Skeletal muscle tissue (tissue), 4 donors: ENCODE results near the gene HPCAL4. TPM values are rescaled to one million over a fixed set of nuclear protein-coding genes. Genes with fewer than 3 reads are reported as not detected.

Source experiments
- H3K27ac ChIP-seq: one replicate; pipeline ENCODE4 v1.7.0; 2013; ENCODE audit warnings: mild to moderate bottlenecking, low read depth, low read length, inconsistent platforms
- H3K27me3 ChIP-seq, 3 donors: one replicate each; pipeline ENCODE4 v1.7.0; 2013; ENCODE audit warnings: low read length in 3 of 3; ENCODE audit not compliant: control insufficient read depth in 3 of 3, insufficient read depth in 3 of 3
- H3K36me3 ChIP-seq, 3 donors: one replicate each; pipeline ENCODE4 v1.7.0; 2013; ENCODE audit warnings: low read length in 3 of 3; ENCODE audit not compliant: control insufficient read depth in 3 of 3, insufficient read depth in 3 of 3
- H3K4me1 ChIP-seq, 3 donors: one replicate each; pipeline ENCODE4 v1.7.0; 2013; ENCODE audit warnings: low read length in 3 of 3, mild to moderate bottlenecking in 3 of 3; ENCODE audit not compliant: control insufficient read depth in 3 of 3, insufficient read depth in 3 of 3
- H3K4me3 ChIP-seq, 3 donors: one replicate each; pipeline ENCODE4 v1.7.0; 2013; ENCODE audit warnings: low read length in 3 of 3
- H3K9ac ChIP-seq, 3 donors: one replicate each; pipeline ENCODE4 v1.7.0; 2013; ENCODE audit warnings: low read length in 3 of 3, mild to moderate bottlenecking in 3 of 3, moderate library complexity in 2 of 3, low read depth in 1 of 3
- H3K9me3 ChIP-seq, 3 donors: one replicate each; pipeline ENCODE4 v1.7.0; 2013; ENCODE audit warnings: low read length in 3 of 3; ENCODE audit not compliant: control insufficient read depth in 3 of 3
- total RNA-seq: library from RNA; depleted of rRNA; stranded (reverse); fragments of >200 nt; gene quantifications from one replicate; pipeline ENCODE4 v1.2.3, GENCODE V29; 2014
- donor health status: Osteomylitis.

Gene HPCAL4
- total RNA-seq, 1 donor from 2014 or later, result 0.52 TPM

DNA sequence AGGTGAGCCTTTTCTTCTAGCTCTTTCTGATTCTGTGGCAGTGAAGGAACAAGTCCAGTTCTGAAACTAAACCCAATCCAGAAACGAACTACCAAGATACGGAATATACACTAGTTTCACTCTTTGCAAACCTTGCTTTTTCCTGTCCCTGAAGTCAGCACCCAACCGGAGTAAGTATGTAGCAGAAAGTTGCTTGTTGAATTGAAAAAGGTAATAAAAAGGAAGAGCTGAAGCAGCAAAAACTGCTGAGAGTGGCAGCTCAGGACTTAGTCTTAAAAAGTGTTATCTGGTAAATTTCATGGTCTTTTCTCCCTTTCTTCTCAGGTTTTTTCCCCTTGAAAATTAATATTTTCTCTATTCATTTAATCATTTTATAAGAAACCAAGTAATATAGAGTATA lies 9.9 kb downstream of the HPCAL4 start:
- Histone ChIP-seq H3K9me3 (no peaks in the 10 kb centered on the region), H3K9ac (no peak overlapping the region), H3K27ac (no peak overlapping the region), H3K4me1 (peaks cover 6 to 12% (median 11%) of the 10 kb centered on the region in 3 donors), H3K4me3 (no peak overlapping the region), H3K36me3 (no peaks in the 10 kb centered on the region), H3K27me3 (peaks cover 10 to 29% (median 26%) of the 10 kb centered on the region in 3 donors)

DNA sequence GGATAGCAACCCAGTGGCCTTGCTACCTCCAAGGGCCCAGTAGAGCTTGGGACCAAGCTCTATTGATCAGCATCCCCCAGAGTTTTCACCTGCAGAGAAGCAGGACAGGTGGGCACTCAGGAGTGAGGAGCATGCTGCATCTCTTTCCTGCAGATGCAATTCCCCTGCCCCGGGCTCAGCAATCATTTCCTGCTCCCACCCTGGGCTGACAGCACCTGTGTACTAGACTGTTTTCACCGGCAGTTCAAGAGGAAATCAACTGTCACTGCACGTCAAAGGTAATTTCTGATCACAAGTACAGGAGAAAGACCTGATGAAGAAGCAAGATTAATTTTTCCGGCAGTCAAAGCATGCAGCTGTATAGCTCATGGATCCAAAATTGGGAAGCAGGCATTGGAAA lies 10.5 kb downstream of the HPCAL4 start:
- peaks cover 10 to 29% (median 26%) of the 10 kb centered on the region in 3 donors for H3K27me3 ChIP-seq
- peaks cover 6 to 12% (median 11%) of the 10 kb centered on the region in 3 donors for H3K4me1 ChIP-seq
- H3K36me3 ChIP-seq, result no peaks in the 10 kb centered on the region
- no peak overlapping the region for H3K4me3 ChIP-seq
- no peak overlapping the region for H3K9ac ChIP-seq
- H3K9me3 ChIP-seq, result no peaks in the 10 kb centered on the region
- H3K27ac ChIP-seq, result no peak overlapping the region

DNA sequence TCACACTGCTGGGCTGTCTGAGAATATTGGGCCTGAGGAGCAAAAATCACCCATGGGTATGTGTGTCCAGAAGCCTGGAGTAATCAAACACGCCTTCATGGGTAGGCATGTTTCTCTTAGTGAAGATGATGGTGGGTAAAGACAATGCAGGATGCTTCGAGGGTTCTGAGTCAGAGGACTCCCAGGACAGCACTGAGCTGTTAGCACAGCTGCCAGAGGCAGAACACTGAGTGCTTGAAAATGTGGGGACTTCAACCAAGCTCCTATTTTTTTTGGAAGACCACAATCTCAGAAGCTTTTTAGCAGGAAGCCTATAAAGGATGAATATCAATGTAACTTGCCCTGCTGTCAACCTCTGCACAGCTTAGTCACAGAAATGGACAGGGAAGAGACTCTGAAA lies 11.4 kb downstream of the HPCAL4 start:
- H3K9ac ChIP-seq, result no peak overlapping the region
- peaks cover 10 to 29% (median 26%) of the 10 kb centered on the region in 3 donors for H3K27me3 ChIP-seq
- peaks cover 6 to 16% (median 16%) of the 10 kb centered on the region in 3 donors for H3K4me1 ChIP-seq

DNA sequence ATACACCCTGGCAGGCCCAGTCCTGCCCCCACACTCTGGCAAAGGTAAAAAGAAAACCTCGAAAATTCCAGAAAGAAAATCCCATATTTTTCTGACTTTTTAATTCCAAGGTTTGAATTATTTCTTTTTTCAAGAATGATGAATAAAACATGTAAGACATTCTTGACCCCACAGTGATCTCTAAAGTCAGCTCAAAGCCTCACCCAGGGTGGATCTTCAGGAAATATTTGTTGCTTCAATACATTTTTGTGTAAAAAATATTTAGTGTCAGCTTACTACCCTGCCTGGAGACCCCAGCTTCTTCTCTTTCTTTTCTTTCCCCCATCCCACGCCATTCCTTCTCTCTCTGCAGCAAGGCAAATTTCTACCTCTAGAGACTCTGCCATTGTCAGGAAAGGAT lies 12.3 kb downstream of the HPCAL4 start:
- H3K9me3 ChIP-seq, result no peaks in the 10 kb centered on the region
- no peak overlapping the region for H3K4me3 ChIP-seq
- peaks cover 3 to 24% (median 22%) of the 10 kb centered on the region in 3 donors for H3K27me3 ChIP-seq
- H3K27ac ChIP-seq, result no peak overlapping the region
- H3K36me3 ChIP-seq, result no peaks in the 10 kb centered on the region
- peaks cover 6 to 16% (median 16%) of the 10 kb centered on the region in 3 donors for H3K4me1 ChIP-seq
- H3K9ac ChIP-seq, result no peak overlapping the region

More for the DNA sequence above, 11.4 kb downstream of the HPCAL4 start:
- no peaks in the 10 kb centered on the region for H3K9me3 ChIP-seq
- no peak overlapping the region for H3K4me3 ChIP-seq
- H3K36me3 ChIP-seq, result no peaks in the 10 kb centered on the region
- H3K27ac ChIP-seq, result no peak overlapping the region

DNA sequence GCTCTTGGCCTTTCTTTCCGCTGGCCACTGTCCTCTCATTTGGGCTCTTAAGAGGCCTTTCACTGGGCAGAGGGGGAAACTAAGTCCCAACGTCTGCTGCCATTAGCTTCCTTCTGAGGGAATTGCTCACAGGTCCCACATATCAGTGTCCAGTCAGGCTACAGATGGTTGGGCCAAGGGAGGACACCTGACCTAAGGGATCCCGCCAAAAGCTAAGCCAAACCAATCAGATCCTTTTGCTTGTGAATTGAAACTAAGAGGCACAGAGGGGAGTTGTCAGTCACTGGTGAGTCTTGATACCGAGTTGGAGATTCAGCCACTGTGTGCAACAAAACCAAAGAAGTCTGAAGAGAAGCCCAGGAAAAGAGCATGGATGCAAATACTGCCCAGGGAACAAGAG lies 13.6 kb downstream of the HPCAL4 start:
- no peak overlapping the region for H3K27ac ChIP-seq
- no peak overlapping the region for H3K9ac ChIP-seq

DNA sequence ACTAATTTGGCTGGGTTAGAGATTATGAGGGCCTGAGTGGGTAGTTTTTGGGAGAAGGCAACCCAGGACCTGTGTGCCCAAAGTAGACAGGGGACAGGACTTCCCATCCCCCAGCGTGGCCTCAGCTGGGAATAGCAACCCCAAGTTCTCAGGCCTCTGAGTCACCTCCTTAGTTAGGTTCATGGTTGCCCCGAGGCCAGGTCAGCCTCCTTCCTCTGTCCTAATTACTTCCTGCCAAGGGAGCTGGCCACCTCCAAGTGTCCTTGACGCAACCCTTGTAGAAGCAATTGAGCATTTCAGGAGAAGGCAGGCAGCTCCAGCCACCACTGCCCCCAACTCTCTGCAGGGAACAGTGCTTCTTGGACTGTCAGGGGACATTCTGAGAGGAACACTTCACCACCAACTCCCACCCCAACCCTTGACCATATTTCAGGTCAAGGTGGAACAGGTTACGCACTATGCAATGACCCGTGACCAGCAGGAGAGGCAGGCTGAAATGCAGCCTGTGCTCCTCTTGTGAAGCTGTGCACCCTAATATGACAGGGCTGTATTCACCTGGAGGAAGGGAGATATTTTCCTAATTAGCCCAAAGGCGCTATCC lies 14.2 kb downstream of the HPCAL4 start:
- H3K4me1 ChIP-seq, result peaks cover 21 to 31% (median 30%) of the 10 kb centered on the region in 3 donors

More for the DNA sequence above, 13.6 kb downstream of the HPCAL4 start:
- H3K36me3 ChIP-seq, result no peaks in the 10 kb centered on the region
- no peaks in the 10 kb centered on the region for H3K9me3 ChIP-seq
- peaks cover 0 to 16% (median 14%) of the 10 kb centered on the region in 3 donors for H3K27me3 ChIP-seq
- H3K4me3 ChIP-seq, result no peak overlapping the region
- H3K4me1 ChIP-seq, result peaks cover 15 to 25% (median 24%) of the 10 kb centered on the region in 3 donors

DNA sequence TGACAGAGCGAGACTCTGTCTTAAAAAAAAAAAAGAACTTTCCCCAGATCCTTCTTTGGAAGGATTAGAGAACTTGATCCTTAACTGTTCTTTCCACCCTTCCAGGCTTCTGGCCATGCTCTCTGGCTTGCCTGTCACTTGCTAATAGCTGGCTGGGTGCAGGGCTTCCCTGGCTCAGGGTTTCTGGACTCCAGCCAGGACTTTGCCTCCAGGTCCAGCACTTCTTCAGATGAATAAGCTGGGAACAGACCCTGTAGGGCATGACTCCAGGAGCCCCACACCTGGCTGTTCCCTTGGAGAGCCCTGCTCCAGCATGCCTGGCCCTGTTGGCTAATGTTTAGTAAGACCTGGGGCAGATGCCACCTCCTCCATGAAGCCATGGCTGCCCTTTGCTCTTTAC lies 16.0 kb downstream of the HPCAL4 start:
- Histone ChIP-seq H3K4me1 (peaks cover 33 to 44% (median 42%) of the 10 kb centered on the region in 3 donors), H3K9me3 (no peaks in the 10 kb centered on the region), H3K27ac (no peak overlapping the region), H3K36me3 (no peaks in the 10 kb centered on the region), H3K4me3 (no peak overlapping the region), H3K9ac (no peak overlapping the region), H3K27me3 (no peaks in the 10 kb centered on the region)

More for the DNA sequence above, 14.2 kb downstream of the HPCAL4 start:
- H3K27me3 ChIP-seq, result peaks cover 0 to 10% (median 8%) of the 10 kb centered on the region in 3 donors
- H3K36me3 ChIP-seq, result no peaks in the 10 kb centered on the region
- H3K9me3 ChIP-seq, result no peaks in the 10 kb centered on the region
- H3K4me3 ChIP-seq, result peak overlapping the region in 1 of 3 donors; percentile 35
- H3K27ac ChIP-seq, result peak overlapping the region; percentile 61
- peak overlapping the region in 1 of 3 donors; percentile 51 for H3K9ac ChIP-seq

DNA sequence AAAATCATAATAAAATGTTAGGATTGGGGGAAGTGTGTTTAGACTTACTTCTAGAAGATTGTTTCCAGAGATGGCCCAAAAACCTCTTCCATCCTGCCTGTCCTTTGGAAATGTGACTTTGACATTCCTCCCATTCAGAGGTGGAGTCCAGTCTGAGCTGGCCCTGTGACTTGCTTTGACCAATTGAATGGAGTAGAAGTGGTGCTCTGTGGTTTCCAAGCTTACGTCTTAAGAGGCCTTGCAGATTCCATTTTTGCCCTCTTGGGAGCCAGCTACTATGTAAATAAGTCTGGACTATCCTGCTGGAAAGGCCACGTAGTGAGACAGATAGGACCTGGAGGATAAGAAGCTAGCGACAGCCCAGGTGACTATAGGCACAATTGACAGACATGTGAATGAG lies 18.0 kb downstream of the HPCAL4 start:
- Histone ChIP-seq H3K27me3 (no peaks in the 10 kb centered on the region), H3K9ac (peak overlapping the region in 2 of 3 donors; percentile 34 to 95), H3K4me1 (peaks cover 50 to 61% (median 57%) of the 10 kb centered on the region in 3 donors), H3K27ac (no peak overlapping the region), H3K4me3 (no peak overlapping the region), H3K9me3 (no peaks in the 10 kb centered on the region), H3K36me3 (no peaks in the 10 kb centered on the region)

DNA sequence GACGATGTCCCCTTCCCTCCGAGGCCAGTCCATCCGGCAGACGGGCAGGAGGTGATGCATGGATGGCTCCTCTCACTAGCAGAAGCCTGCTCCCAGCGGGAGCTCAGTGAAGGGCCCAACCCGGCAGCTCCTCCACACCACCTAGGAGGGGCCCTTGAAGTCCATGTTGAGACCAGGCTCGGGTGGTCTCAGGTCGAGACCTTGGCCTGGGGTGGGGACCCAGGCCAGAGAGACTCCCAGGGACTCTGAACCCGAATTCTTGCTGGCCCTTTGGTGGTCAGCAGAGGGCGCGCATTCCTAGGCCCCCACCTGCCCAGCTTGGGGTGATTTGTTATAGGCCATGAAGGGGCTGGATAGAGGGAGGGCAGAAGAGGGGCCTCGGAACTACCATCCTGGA lies 18.7 kb downstream of the HPCAL4 start:
- Histone ChIP-seq H3K9ac (peak overlapping the region; percentile 81 to 95 (median 86)), H3K4me1 (peaks cover 57 to 68% (median 63%) of the 10 kb centered on the region in 3 donors), H3K4me3 (peak overlapping the region; percentile 70 to 78 (median 73))

DNA sequence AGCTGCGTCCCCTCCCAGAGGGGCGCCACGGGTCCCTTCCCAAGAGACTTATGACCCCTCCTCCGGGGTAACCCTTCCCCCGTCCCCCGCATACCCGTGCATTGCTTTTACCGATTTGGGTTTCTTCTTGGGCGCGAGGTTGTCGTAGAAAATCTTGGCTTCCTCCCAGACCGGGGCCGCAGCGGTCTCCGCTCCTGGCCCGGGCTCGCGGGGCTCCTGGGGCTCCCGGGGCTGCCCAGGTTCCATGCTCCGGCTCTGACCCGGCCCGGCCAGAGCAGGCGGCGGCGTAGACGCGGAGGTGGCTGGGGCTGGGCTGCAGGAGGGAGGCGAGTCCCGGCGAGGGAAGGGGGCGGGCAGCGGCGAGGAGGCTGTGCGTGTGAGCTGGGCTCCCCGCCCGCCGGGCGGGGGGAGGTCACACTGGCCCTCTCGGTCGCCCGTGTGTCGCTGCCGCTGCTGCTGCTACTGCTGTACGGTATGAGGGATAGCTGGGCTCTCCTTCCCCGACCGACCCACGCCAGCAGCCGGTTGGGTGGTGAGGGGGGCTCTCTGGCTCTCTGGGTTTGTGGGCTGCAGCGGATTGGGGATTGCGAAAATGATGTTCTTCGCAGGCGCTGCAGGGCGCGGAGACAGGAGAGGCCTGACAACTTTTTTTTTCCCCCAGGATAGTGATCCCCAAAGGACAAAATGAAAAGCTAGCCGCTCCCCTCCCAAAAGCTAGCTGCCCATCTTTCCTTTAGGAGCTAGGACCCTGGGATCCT lies 19.3 kb downstream of the HPCAL4 start, which contains the start of gene NT5C1A:
NT5C1A (minus strand) TSS at position 315 of the 758 bp plus-strand sequence; CDS start at position 246, 69 bp downstream.
- H3K9me3 ChIP-seq, result no peaks in the 10 kb centered on the region
- H3K4me1 ChIP-seq, result peaks cover 62 to 68% (median 63%) of the 10 kb centered on the region in 3 donors
- peak within 1 kb of the TSS; percentile 81 to 95 (median 86) for H3K9ac ChIP-seq
- H3K27ac ChIP-seq, result peak within 1 kb of the TSS; percentile 84
- H3K27me3 ChIP-seq, result no peaks in the 10 kb centered on the region
- H3K36me3 ChIP-seq, result no peaks in the 10 kb centered on the region
- peak within 1 kb of the TSS; percentile 70 to 78 (median 73) for H3K4me3 ChIP-seq

More for the DNA sequence above, 18.7 kb downstream of the HPCAL4 start:
- Histone ChIP-seq H3K27me3 (no peaks in the 10 kb centered on the region), H3K9me3 (no peaks in the 10 kb centered on the region), H3K36me3 (no peaks in the 10 kb centered on the region), H3K27ac (peak overlapping the region; percentile 84)
